Measurements from ENCODE around the gene MYL11.

The MYL11 gene

GRCh38 chr16:30346286-30346685 lies 28.3 kb upstream of the MYL11 start (continued):
- no peak for TF ChIP-seq ZNF785 (tag by site-specific recombination; IDR thresholded peaks at IDR 0.05)
- no peak for TF ChIP-seq ZNF366 (tag by site-specific recombination; conservative IDR thresholded peaks at IDR 0.05)

GRCh38 chr16:30348113-30348512 lies 26.5 kb upstream of the MYL11 start:
- Histone ChIP-seq H3K27ac (ENCODE audit: extremely low read depth, low read depth, low read length) (no peak overlapping the region), H3K4me1 (ENCODE audit: control insufficient read depth, insufficient read depth, low read length) (no peaks in the 10 kb centered on the region), H3K36me3 (ENCODE audit: control insufficient read depth in 2 of 2, insufficient read depth in 1 of 2, low read length in 2 of 2) (peaks cover 5 to 35% of the 10 kb centered on the region in 2 experiments; a peak in 2 of 3 replicates), H3K9me3 (ENCODE audit: control insufficient read depth, insufficient read depth, low read depth, low read length) (no peaks in the 10 kb centered on the region), H3K4me3 (ENCODE audit: low read depth, low read length) (no peak overlapping the region)
- TF ChIP-seq ZNF433 (tag by site-specific recombination; IDR thresholded peaks at IDR 0.05; ENCODE audit: low read depth) (no peak), ZNF350 (tag by site-specific recombination; IDR thresholded peaks at IDR 0.05) (no peak), ZNF146 (tag by site-specific recombination; IDR thresholded peaks at IDR 0.05) (no peak)
- CTCF ChIA-PET, result no interaction called here
- POLR2A ChIA-PET, result interaction anchor here (1.1 to 1.2 kb wide), 2 partner anchors 9 to 23 kb away, joined by 3 to 4 read pairs; no protein-coding TSS in a partner anchor

- Histone ChIP-seq H3K4me1 (ENCODE audit: control insufficient read depth, insufficient read depth, low read length) (no peaks in the 10 kb centered on the region), H3K27ac (ENCODE audit: extremely low read depth, low read depth, low read length) (no peak overlapping the region), H3K4me3 (ENCODE audit: low read depth, low read length) (no peak overlapping the region), H3K9me3 (ENCODE audit: control insufficient read depth, insufficient read depth, low read depth, low read length) (no peaks in the 10 kb centered on the region), H3K36me3 (ENCODE audit: control insufficient read depth in 2 of 2, insufficient read depth in 1 of 2, low read length in 2 of 2) (peaks cover 5 to 43% of the 10 kb centered on the region in 2 experiments; a peak in 2 of 3 replicates)
- TF ChIP-seq ZNF529 (tag by site-specific recombination; IDR thresholded peaks at IDR 0.05; ENCODE audit: insufficient replicate concordance) (no peak), KLF10 (tag by site-specific recombination; IDR thresholded peaks at IDR 0.05) (no peak), PRDM4 (tag by site-specific recombination; IDR thresholded peaks at IDR 0.05) (peak; percentile 83), BCL11B (tag by site-specific recombination; IDR thresholded peaks at IDR 0.05; ENCODE audit: low read depth) (no peak), ZNF624 (tag by site-specific recombination; IDR thresholded peaks at IDR 0.05) (no peak)
- POLR2A ChIA-PET, result no interaction called here
- CTCF ChIA-PET, result interaction anchor here (1.1 kb wide), 1 partner anchor 61 kb away, joined by 3 read pairs; no protein-coding TSS in a partner anchor
Measured at GRCh38 chr16:30348929-30349328, 25.7 kb upstream of the MYL11 start.

- TF ChIP-seq ZNF280D (tag by site-specific recombination; IDR thresholded peaks at IDR 0.05) (no peak), ZNF571 (tag by site-specific recombination; IDR thresholded peaks at IDR 0.05) (no peak), PATZ1 (tag by site-specific recombination; IDR thresholded peaks at IDR 0.05) (peak; percentile 36; the same call in 1 of the 2 replicates), ZBTB17 (tag by site-specific recombination; IDR thresholded peaks at IDR 0.05) (peak; percentile 31; the same call in 1 of the 2 replicates), PRDM4 (tag by site-specific recombination; IDR thresholded peaks at IDR 0.05) (no peak)
- Histone ChIP-seq H3K4me1 (ENCODE audit: control insufficient read depth, insufficient read depth, low read length) (no peaks in the 10 kb centered on the region), H3K4me3 (ENCODE audit: low read depth, low read length) (no peak overlapping the region), H3K36me3 (ENCODE audit: control insufficient read depth in 2 of 2, insufficient read depth in 1 of 2, low read length in 2 of 2) (peaks cover 5 to 45% of the 10 kb centered on the region in 2 experiments; a peak in 2 of 3 replicates), H3K27ac (ENCODE audit: extremely low read depth, low read depth, low read length) (no peak overlapping the region), H3K9me3 (ENCODE audit: control insufficient read depth, insufficient read depth, low read depth, low read length) (no peaks in the 10 kb centered on the region)
- ChIA-PET CTCF (interaction anchor here (1.1 kb wide), 2 partner anchors 53 to 60 kb away, joined by 3 read pairs; no protein-coding TSS in a partner anchor), POLR2A (interaction anchor here (0.7 kb wide), 1 partner anchor 703 kb away, joined by 7 read pairs; no protein-coding TSS in a partner anchor)
Measured at GRCh38 chr16:30349675-30350074, 24.9 kb upstream of the MYL11 start.

All from HEK293 (cell line).